ENCODE data around the gene PAX7. TPM values are rescaled to one million over a fixed set of nuclear protein-coding genes. Genes with fewer than 3 reads are reported as not detected.
"Not testable (repeated sequence)": the region's sequence is repeated elsewhere in the genome, so short reads cannot be mapped to it uniquely, and the experiment has no call there.

Gene PAX7
- total RNA-seq, 1 experiment from 2014 or later = 0.15 TPM

DNA sequence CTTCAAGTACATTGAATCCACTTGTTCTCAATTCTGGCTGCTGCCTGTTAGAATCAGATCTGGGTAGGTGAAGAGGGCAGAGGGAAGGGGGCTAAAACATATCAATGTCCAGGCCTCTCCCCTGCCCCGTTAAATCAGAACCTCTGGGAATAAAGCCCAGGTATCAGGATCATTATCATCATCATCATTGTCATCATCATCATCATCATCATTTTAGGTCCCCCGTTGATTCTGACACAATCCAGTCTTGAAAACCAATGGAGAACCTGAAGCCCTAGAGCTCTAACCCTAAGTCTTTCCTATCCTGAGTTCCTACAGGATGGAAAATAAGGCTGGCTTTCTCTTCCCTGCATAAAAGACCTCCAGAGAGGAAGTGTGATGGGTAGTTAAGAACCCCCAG lies 135.7 kb downstream of the PAX7 start:
- Histone ChIP-seq H3T11ph (ENCODE audit: low read length) (no peak overlapping the region), H3K14ac (ENCODE audit: insufficient read depth, low read length) (no peak overlapping the region), H3K4me2 (ENCODE audit: insufficient read depth, insufficient read length, low read length) (no peak overlapping the region), H4K20me1 (ENCODE audit: control insufficient read depth, insufficient read depth, insufficient read length) (no peaks in the 10 kb centered on the region), H2BK20ac (ENCODE audit: low read depth, low read length, poor library complexity, severe bottlenecking) (no peak overlapping the region), H3K27me3 (ENCODE audit: insufficient read depth, low read length) (no peaks in the 10 kb centered on the region; the same call in 1 of the 2 replicates), H3K23ac (ENCODE audit: insufficient read length, low read depth, low read length) (no peak overlapping the region), H3K4ac (ENCODE audit: low read depth, low read length) (no peak overlapping the region), H3K27ac (ENCODE audit: insufficient read length, low read depth, low read length) (no peak overlapping the region), H4K5ac (ENCODE audit: insufficient read length, low read depth, low read length) (no peak overlapping the region), H4K8ac (replicated peaks; ENCODE audit: insufficient read length, low read depth, low read length) (no peak overlapping the region), H3K9ac (ENCODE audit: extremely low read depth, insufficient read length, low read length) (no peak overlapping the region), H2AFZ (ENCODE audit: low read length) (no peak overlapping the region), H3K9me3 (ENCODE audit: control insufficient read depth, low read depth, low read length) (no peaks in the 10 kb centered on the region), H4K91ac (ENCODE audit: insufficient read length, low read depth, low read length) (no peak overlapping the region), H2BK12ac (ENCODE audit: insufficient read length, low read depth, low read length) (no peak overlapping the region), H2AK5ac (ENCODE audit: insufficient read length, low read length) (no peak overlapping the region), H2BK15ac (ENCODE audit: low read depth, low read length) (no peak overlapping the region), H3K79me1 (ENCODE audit: insufficient read depth, low read depth, low read length, poor library complexity, severe bottlenecking) (no peaks in the 10 kb centered on the region), H3K56ac (ENCODE audit: insufficient read length, low read depth, low read length) (no peak overlapping the region), H3K23me2 (ENCODE audit: insufficient read length, low read depth, low read length, poor library complexity, severe bottlenecking) (no peaks in the 10 kb centered on the region), H2BK120ac (ENCODE audit: low read depth, low read length, poor library complexity, severe bottlenecking) (no peak overlapping the region), H3K4me1 (ENCODE audit: insufficient read depth, low read length) (no peaks in the 10 kb centered on the region), H2BK5ac (ENCODE audit: insufficient read length, low read length) (no peak overlapping the region), H3K18ac (ENCODE audit: insufficient read length, low read depth, low read length) (no peak overlapping the region), H3K79me2 (ENCODE audit: insufficient read depth, low read length) (no peaks in the 10 kb centered on the region)
- no peak overlapping the region for H3K4me3 Mint-ChIP-seq
- H3K4me1 Mint-ChIP-seq = peaks cover 0 to 3% of the 10 kb centered on the region in 2 experiments; a peak in 1 of 4 replicates
- H3K36me3 Mint-ChIP-seq (ENCODE audit: insufficient read depth in 1 of 3, low read depth in 3 of 3) = no peaks in the 10 kb centered on the region
- no peaks in the 10 kb centered on the region for H3K9me3 Mint-ChIP-seq
- WGBS (ENCODE audit: extremely low coverage, insufficient read length, low lambda C conversion rate) = no CpG with 5 or more reads among the region's 2 CpGs
- TF ChIP-seq, protein P1, sequence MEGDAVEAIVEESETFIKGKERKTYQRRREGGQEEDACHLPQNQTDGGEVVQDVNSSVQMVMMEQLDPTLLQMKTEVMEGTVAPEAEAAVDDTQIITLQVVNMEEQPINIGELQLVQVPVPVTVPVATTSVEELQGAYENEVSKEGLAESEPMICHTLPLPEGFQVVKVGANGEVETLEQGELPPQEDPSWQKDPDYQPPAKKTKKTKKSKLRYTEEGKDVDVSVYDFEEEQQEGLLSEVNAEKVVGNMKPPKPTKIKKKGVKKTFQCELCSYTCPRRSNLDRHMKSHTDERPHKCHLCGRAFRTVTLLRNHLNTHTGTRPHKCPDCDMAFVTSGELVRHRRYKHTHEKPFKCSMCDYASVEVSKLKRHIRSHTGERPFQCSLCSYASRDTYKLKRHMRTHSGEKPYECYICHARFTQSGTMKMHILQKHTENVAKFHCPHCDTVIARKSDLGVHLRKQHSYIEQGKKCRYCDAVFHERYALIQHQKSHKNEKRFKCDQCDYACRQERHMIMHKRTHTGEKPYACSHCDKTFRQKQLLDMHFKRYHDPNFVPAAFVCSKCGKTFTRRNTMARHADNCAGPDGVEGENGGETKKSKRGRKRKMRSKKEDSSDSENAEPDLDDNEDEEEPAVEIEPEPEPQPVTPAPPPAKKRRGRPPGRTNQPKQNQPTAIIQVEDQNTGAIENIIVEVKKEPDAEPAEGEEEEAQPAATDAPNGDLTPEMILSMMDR (conservative IDR thresholded peaks at IDR 0.05) = no peak
- DNase-seq = no peak
- H3K27me3 Mint-ChIP-seq (ENCODE audit: low read depth) = peaks cover 81% of the 10 kb centered on the region
- H3K27ac Mint-ChIP-seq = no peak overlapping the region

DNA sequence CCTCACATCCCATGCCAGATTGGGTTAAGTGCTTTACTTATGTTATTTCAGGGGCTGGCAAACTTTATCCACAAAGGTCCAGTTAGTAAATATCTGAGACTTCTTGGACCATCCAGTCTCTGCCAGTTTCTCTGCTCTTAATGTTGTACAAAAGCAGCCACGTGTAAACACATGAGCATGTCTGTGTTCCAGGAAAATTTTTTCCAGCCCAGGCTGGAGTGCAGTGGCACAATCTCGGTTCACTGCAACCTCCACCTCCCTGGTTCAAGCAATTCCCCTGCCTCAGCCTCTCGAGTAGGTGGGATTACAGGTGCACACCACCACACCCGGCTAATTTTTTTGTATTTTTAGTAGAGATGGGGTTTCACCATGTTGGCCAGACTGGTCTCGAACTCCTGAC lies 136.9 kb downstream of the PAX7 start:
- H2BK5ac ChIP-seq (ENCODE audit: insufficient read length, low read length); H3K4me2 ChIP-seq (ENCODE audit: insufficient read depth, insufficient read length, low read length); H4K20me1 ChIP-seq (ENCODE audit: control insufficient read depth, insufficient read depth, insufficient read length); DNase-seq; H3K27ac Mint-ChIP-seq; H2BK120ac ChIP-seq (ENCODE audit: low read depth, low read length, poor library complexity, severe bottlenecking); H3K27ac ChIP-seq (ENCODE audit: insufficient read length, low read depth, low read length); H2BK15ac ChIP-seq (ENCODE audit: low read depth, low read length); H3K27me3 ChIP-seq (ENCODE audit: insufficient read depth, low read length); H3K14ac ChIP-seq (ENCODE audit: insufficient read depth, low read length); H3K9me3 ChIP-seq (ENCODE audit: control insufficient read depth, low read depth, low read length); H3K79me1 ChIP-seq (ENCODE audit: insufficient read depth, low read depth, low read length, poor library complexity, severe bottlenecking); H2AK5ac ChIP-seq (ENCODE audit: insufficient read length, low read length); H3T11ph ChIP-seq (ENCODE audit: low read length); H3K4ac ChIP-seq (ENCODE audit: low read depth, low read length); H3K79me2 ChIP-seq (ENCODE audit: insufficient read depth, low read length); H2BK20ac ChIP-seq (ENCODE audit: low read depth, low read length, poor library complexity, severe bottlenecking); H4K8ac ChIP-seq (replicated peaks; ENCODE audit: insufficient read length, low read depth, low read length); H3K56ac ChIP-seq (ENCODE audit: insufficient read length, low read depth, low read length); H3K4me3 Mint-ChIP-seq; H3K4me1 ChIP-seq (ENCODE audit: insufficient read depth, low read length); H2AFZ ChIP-seq (ENCODE audit: low read length); H3K23ac ChIP-seq (ENCODE audit: insufficient read length, low read depth, low read length); H3K9ac ChIP-seq (ENCODE audit: extremely low read depth, insufficient read length, low read length); H4K91ac ChIP-seq (ENCODE audit: insufficient read length, low read depth, low read length); H3K18ac ChIP-seq (ENCODE audit: insufficient read length, low read depth, low read length); H3K36me3 Mint-ChIP-seq (ENCODE audit: insufficient read depth in 1 of 3, low read depth in 3 of 3); H3K4me1 Mint-ChIP-seq; H3K23me2 ChIP-seq (ENCODE audit: insufficient read length, low read depth, low read length, poor library complexity, severe bottlenecking); H4K5ac ChIP-seq (ENCODE audit: insufficient read length, low read depth, low read length); H3K9me3 Mint-ChIP-seq; H2BK12ac ChIP-seq (ENCODE audit: insufficient read length, low read depth, low read length): not testable (repeated sequence)
- WGBS (ENCODE audit: extremely low coverage, insufficient read length, low lambda C conversion rate) = no CpG with 5 or more reads among the region's 5 CpGs
- peaks cover 76% of the 10 kb centered on the region for H3K27me3 Mint-ChIP-seq (ENCODE audit: low read depth)

Data from H9 (cell line).